Hepatocyte (in vitro differentiated cells): ENCODE data around the gene NCOR1.

Experiments used
- EZH2 ChIP-seq: fragments of 200-600 bp; sonication (generic); IDR thresholded peaks from 2 replicates; pipeline ENCODE4 v1.6.1; 2016; ENCODE audit warnings: antibody characterized with exemption, mild to moderate bottlenecking, borderline replicate concordance
- TF ChIP-seq, protein P1 (sequence below): fragments of 200-600 bp; sonication (generic); IDR thresholded peaks from 2 replicates; pipeline ENCODE4 v1.5.1; 2016; ENCODE audit warnings: antibody characterized with exemption, mild to moderate bottlenecking; ENCODE audit not compliant: poor library complexity

DNA sequence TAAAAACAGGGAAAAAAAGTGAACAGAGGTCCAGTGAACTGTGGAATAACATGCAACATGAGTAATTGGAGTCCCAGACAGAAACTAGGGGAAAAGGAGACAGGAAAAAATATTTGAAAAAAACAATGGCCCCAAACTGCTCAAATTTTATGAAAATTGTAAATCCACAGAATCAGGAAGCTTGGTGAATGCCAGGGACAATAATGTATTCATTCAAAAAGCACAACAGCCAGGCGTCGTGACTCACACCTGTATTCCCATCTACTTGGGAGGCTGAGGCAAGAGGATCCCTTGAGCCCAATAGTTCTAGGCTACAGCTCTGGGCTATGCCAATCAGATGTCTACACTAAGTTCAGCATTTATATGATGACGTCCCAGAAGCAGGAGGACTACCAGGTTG, 23.7 kb downstream of the NCOR1 start:
- TF ChIP-seq, protein P1, sequence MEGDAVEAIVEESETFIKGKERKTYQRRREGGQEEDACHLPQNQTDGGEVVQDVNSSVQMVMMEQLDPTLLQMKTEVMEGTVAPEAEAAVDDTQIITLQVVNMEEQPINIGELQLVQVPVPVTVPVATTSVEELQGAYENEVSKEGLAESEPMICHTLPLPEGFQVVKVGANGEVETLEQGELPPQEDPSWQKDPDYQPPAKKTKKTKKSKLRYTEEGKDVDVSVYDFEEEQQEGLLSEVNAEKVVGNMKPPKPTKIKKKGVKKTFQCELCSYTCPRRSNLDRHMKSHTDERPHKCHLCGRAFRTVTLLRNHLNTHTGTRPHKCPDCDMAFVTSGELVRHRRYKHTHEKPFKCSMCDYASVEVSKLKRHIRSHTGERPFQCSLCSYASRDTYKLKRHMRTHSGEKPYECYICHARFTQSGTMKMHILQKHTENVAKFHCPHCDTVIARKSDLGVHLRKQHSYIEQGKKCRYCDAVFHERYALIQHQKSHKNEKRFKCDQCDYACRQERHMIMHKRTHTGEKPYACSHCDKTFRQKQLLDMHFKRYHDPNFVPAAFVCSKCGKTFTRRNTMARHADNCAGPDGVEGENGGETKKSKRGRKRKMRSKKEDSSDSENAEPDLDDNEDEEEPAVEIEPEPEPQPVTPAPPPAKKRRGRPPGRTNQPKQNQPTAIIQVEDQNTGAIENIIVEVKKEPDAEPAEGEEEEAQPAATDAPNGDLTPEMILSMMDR = no peak
- TF ChIP-seq EZH2 = no peak
